Measurements from ENCODE around the gene SENP3. TPM values are rescaled to one million over a fixed set of nuclear protein-coding genes. Genes with fewer than 3 reads are reported as not detected.

SENP3 gene
- 71.2 and 76.1 TPM in 2 replicates for total RNA-seq

GRCh38 chr17:7561589-7562207, at the start of gene SENP3:
Gene SENP3, plus strand, starts transcription at chr17:7561919. Its CDS starts 1,158 bp downstream, at chr17:7563077.

DNA sequence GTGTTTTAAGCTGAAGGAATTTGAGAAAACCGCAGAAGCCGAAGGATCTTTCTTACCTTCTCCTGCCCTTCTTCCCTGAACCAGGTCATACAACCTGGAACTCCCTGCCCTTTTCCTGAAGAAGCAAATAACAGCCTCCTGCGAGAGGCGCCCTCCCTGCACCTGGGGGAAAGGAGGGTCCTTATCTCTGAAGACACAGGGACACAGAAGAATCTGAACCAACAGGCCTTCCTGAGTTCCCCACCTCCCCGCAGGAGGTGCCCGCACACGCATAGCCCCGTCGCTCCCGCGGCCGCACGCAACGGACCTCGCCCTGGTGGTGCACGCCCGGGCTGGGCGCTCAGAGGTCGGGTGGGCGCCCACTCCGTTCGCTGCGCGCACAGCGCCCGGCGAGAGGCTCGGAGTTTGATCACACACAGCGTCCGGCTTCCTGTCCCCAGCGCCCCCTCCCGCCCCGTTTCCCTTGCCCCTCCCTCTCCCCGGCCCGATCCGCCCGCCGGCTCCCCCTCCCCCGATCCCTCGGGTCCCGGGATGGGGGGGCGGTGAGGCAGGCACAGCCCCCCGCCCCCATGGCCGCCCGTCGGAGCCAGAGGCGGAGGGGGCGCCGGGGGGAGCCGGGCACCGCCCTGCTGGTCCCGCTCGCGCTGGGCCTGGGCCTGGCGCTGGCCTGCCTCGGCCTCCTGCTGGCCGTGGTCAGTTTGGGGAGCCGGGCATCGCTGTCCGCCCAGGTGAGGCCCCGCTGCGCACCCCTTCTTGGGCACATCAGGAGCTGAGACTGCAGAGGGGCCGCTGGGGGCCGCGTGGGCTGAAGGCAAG, 12.9 kb upstream of the SENP3 start, which contains the start of gene TNFSF12:
TNFSF12 (plus strand) TSS at position 474 of the 816 bp plus-strand sequence; CDS start at position 570, 96 bp downstream.

DNA sequence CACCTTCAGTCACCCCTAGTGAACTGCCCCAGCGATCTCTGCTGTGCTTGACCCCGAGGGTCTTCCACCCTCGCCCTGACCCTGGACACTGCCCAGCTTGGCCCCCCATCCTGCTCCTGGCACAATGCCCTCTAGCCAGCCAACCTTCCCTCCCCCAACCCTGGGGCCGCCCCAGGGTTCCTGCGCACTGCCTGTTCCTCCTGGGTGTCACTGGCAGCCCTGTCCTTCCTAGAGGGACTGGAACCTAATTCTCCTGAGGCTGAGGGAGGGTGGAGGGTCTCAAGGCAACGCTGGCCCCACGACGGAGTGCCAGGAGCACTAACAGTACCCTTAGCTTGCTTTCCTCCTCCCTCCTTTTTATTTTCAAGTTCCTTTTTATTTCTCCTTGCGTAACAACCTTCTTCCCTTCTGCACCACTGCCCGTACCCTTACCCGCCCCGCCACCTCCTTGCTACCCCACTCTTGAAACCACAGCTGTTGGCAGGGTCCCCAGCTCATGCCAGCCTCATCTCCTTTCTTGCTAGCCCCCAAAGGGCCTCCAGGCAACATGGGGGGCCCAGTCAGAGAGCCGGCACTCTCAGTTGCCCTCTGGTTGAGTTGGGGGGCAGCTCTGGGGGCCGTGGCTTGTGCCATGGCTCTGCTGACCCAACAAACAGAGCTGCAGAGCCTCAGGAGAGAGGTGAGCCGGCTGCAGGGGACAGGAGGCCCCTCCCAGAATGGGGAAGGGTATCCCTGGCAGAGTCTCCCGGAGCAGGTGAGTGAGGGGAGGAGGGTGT, 3.0 kb upstream of the SENP3 start, which contains the start of gene TNFSF13:
TNFSF13 (plus strand) TSS at position 207 of the 776 bp plus-strand sequence; CDS start at position 497, 290 bp downstream.

DNA sequence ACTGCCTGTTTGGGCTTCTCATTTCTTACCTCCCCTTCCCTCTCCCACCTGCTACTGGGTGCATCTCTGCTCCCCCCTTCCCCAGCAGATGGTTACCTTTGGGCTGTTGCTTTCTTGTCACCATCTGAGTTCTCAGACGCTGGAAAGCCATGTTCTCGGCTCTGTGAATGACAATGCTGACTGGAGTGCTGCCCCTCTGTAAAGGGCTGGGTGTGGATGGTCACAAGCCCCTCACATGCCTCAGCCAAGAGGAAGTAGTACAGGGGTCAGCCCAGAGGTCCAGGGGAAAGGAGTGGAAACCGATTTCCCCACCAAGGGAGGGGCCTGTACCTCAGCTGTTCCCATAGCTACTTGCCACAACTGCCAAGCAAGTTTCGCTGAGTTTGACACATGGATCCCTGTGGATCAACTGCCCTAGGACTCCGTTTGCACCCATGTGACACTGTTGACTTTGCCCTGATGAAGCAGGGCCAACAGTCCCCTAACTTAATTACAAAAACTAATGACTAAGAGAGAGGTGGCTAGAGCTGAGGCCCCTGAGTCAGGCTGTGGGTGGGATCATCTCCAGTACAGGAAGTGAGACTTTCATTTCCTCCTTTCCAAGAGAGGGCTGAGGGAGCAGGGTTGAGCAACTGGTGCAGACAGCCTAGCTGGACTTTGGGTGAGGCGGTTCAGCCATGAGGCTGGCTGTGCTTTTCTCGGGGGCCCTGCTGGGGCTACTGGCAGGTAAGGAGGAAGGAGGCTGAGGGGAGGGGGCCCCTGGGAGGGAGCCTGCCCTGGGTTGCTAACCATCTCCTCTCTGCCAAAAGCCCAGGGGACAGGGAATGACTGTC, 17.5 kb downstream of the SENP3 start, which contains the start of gene CD68:
CD68 (plus strand) TSS at position 638 of the 833 bp plus-strand sequence; CDS start at position 678, 40 bp downstream.

GRCh38 chr17:7583253-7584109, 21.8 kb downstream of the SENP3 start, which contains the start of gene MPDU1:
Gene MPDU1, plus strand, starts transcription at chr17:7583852. Its CDS starts 11 bp downstream, at chr17:7583863.

DNA sequence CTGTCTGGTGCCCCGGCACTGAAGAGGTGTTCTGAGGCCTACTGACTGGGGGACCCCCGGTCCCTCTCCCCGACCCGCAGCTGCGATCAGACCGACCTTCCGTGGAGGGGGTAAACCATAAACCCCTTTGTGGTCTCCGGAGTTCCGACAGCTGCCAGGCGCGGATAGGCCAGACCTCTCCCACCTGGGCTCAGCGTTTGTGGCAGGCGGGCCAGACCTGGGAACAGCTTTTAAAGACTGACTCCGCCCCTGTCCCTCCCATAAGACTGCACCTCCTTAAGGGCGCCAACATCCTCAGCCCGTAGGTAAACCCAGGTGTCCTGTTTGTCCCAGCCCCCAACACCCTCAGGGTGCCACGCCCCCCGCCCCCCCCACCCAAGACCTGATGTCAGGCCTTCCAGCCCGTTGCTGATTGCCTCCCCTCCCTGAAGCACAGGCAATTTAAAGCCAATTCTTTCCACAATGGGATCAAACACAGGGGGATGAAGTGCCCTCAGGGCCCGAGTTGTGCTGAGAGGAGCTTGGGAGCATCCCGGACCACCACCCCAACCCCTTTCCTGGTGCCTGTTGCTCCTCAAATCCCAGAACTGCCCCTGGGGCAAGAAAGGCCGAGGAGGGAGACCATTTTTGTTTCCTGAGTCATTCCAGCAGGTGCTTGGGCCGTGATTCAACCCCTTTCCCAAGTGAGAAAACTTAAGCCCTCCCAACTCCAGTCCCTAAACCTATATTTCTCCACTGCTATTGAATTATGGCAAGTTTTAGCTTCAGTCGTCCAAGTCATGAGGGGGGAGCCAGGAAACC, 28.4 kb downstream of the SENP3 start, which contains the start of gene SOX15:
SOX15 (minus strand) TSS at position 204 of the 801 bp plus-strand sequence. CDS start 418 bp downstream, outside the sequence.

GRCh38 chr17:7614425-7615264, 52.9 kb downstream of the SENP3 start, which contains the start of gene FXR2:
Gene FXR2, minus strand, starts transcription at chr17:7614897. Its CDS starts 365 bp downstream, at chr17:7614532.

Other genes starting within 250 kb of the SENP3 start
- gene GPS2, start 246.6 kb upstream of the SENP3 start, total RNA-seq = 68.2 and 94.6 TPM in 2 replicates
- 9.2 and 11.7 TPM in 2 replicates for gene NEURL4, start 232.6 kb upstream of the SENP3 start, total RNA-seq
- 0.71 and 2.3 TPM in 2 replicates for gene ACAP1, start 225.4 kb upstream of the SENP3 start, total RNA-seq
- gene KCTD11, start 209.8 kb upstream of the SENP3 start, total RNA-seq = 15.6 and 17.5 TPM in 2 replicates
- gene TMEM95, start 206.8 kb upstream of the SENP3 start, total RNA-seq = not detected in 2 replicates
- gene TNK1, start 180.8 kb upstream of the SENP3 start, total RNA-seq = 0.18 and 0.29 TPM in 2 replicates
- gene PLSCR3, start 167.4 kb upstream of the SENP3 start, total RNA-seq = 60.4 and 85.3 TPM in 2 replicates
- gene TMEM256, start 157.8 kb upstream of the SENP3 start, total RNA-seq = 160 and 240 TPM in 2 replicates
- 18.3 and 20.2 TPM in 2 replicates for gene NLGN2, start 154.1 kb upstream of the SENP3 start, total RNA-seq
- gene SPEM1, start 141.6 kb upstream of the SENP3 start, total RNA-seq = not detected in 2 replicates
- not detected in 2 replicates for gene SPEM2, start 136.3 kb upstream of the SENP3 start, total RNA-seq
- not detected in 2 replicates for gene SPEM3, start 133.1 kb upstream of the SENP3 start, total RNA-seq
- gene TMEM102, start 126.5 kb upstream of the SENP3 start, total RNA-seq = 1.7 and 3.4 TPM in 2 replicates
- gene FGF11, start 122.4 kb upstream of the SENP3 start, total RNA-seq = 0.29 and 1.1 TPM in 2 replicates
- 3.5 and 7.1 TPM in 2 replicates for gene CHRNB1, start 116.9 kb upstream of the SENP3 start, total RNA-seq
- 23.2 and 24.2 TPM in 2 replicates for gene ZBTB4, start 82.3 kb upstream of the SENP3 start, total RNA-seq
- gene SLC35G6, start 80.5 kb upstream of the SENP3 start, total RNA-seq = not detected in 2 replicates
- gene POLR2A, start 77.6 kb upstream of the SENP3 start, total RNA-seq = 44.7 and 56.2 TPM in 2 replicates
- 30.6 and 36.5 TPM in 2 replicates for gene TNFSF12, start 12.9 kb upstream of the SENP3 start, total RNA-seq
- 0.53 and 6.1 TPM in 2 replicates for gene TNFSF13, start 3.2 kb upstream of the SENP3 start, total RNA-seq
- 47.6 and 49.6 TPM in 2 replicates for gene CD68, start 17.7 kb downstream of the SENP3 start, total RNA-seq
- gene MPDU1, start 21.9 kb downstream of the SENP3 start, total RNA-seq = 280 and 394 TPM in 2 replicates
- gene SOX15, start 28.2 kb downstream of the SENP3 start, total RNA-seq = 2.5 TPM in 1 of 2 replicates, not detected in the other
- gene FXR2, start 53.0 kb downstream of the SENP3 start, total RNA-seq = 38.8 and 64.9 TPM in 2 replicates
- gene SAT2, start 65.9 kb downstream of the SENP3 start, total RNA-seq = 43.4 and 46.1 TPM in 2 replicates
- 11.8 TPM in 1 of 2 replicates, not detected in the other for gene SHBG, start 68.2 kb downstream of the SENP3 start, total RNA-seq
- not detected in 2 replicates for gene ATP1B2, start 89.0 kb downstream of the SENP3 start, total RNA-seq
- gene TP53, start 125.6 kb downstream of the SENP3 start, total RNA-seq = 33.0 and 41.8 TPM in 2 replicates
- gene WRAP53, start 126.6 kb downstream of the SENP3 start, total RNA-seq = 16.7 and 18.8 TPM in 2 replicates
- gene EFNB3, start 143.3 kb downstream of the SENP3 start, total RNA-seq = 0.18 TPM in 1 of 2 replicates, not detected in the other
- gene DNAH2, start 155.8 kb downstream of the SENP3 start, total RNA-seq = 0.18 and 0.29 TPM in 2 replicates